ENCODE measurements around the gene RNF146.

DNA sequence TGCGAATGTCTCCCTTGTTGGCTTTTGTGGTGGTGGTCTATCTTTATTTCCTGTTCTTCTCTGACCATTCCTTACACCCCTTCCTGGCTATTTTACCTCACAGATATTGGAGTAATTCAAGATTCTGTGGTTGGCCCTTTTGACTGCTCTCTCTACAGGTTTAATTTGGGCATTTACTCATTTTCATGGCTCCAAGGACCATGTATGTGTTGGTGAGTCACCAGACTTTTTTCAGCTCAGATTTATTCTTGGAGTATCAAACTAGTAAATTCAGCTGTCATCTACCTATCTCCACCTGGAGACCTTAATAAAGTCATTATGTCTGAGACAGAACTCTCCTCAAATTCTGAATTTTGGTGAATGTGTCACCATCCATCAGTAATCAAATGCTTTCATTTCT, 15.5 kb downstream of the RNF146 start:
- TF ChIP-seq EZH2phosphoT487 (IDR thresholded peaks at IDR 0.05; ENCODE audit: insufficient read depth, low read depth) (no peak), EZH2 (IDR thresholded peaks at IDR 0.05; ENCODE audit: insufficient read depth, poor library complexity, severe bottlenecking) (no peak)

Measured in GM23248 (cell line).